Type B pancreatic cell (in vitro differentiated cells): Measurements from ENCODE around the gene ADAMTSL5. TPM values are rescaled to one million over a fixed set of nuclear protein-coding genes. Genes with fewer than 3 reads are reported as not detected.

ENCODE experiments used
- DNase-seq: peaks from one replicate; pipeline ENCODE4 v3.0.0; 2021; ENCODE audit warnings: mixed read lengths; ENCODE audit not compliant: unreplicated experiment; ENCODE audit errors: extremely low spot score
- H3K27ac Mint-ChIP-seq: 2 replicates; pipeline ENCODE4 v1.8.0; 2021; ENCODE audit warnings: mild to moderate bottlenecking, mixed read lengths
- H3K27me3 Mint-ChIP-seq: 2 replicates; pipeline ENCODE4 v1.8.0; 2021; ENCODE audit warnings: mixed read lengths
- H3K36me3 Mint-ChIP-seq: 2 replicates; pipeline ENCODE4 v1.8.0; 2021; ENCODE audit warnings: mixed read lengths
- H3K4me1 Mint-ChIP-seq: one replicate; pipeline ENCODE4 v1.8.0; 2021; ENCODE audit warnings: mixed read lengths; ENCODE audit not compliant: unreplicated experiment
- H3K4me3 Mint-ChIP-seq: 2 replicates; pipeline ENCODE4 v1.8.0; 2021; ENCODE audit warnings: mild to moderate bottlenecking, mixed read lengths
- H3K9me3 Mint-ChIP-seq: 2 replicates; pipeline ENCODE4 v1.8.0; 2021; ENCODE audit warnings: mixed read lengths
- CTCF ChIP-seq: fragments of 200-600 bp; sonication (generic); conservative IDR thresholded peaks from 2 replicates; pipeline ENCODE4 v1.5.0; 2021; ENCODE audit warnings: antibody characterized with exemption, mild to moderate bottlenecking
- total RNA-seq: library from RNA; stranded (reverse); gene quantifications from 2 replicates; pipeline ENCODE4 v1.2.1, GENCODE V29; 2021; ENCODE audit warnings: low replicate concordance

The ADAMTSL5 gene
- total RNA-seq, 1 donor from 2014 or later = 3.4 TPM

GRCh38 chr19:1489463-1490310 is 23.1 kb downstream of the ADAMTSL5 start:
- DNase-seq = peak; percentile 69
- peaks cover 4% of the 10 kb centered on the region for H3K4me1 Mint-ChIP-seq
- TF ChIP-seq CTCF = no peak
- no peaks in the 10 kb centered on the region for H3K36me3 Mint-ChIP-seq
- no peaks in the 10 kb centered on the region for H3K9me3 Mint-ChIP-seq
- peak overlapping the region; percentile 96 for H3K4me3 Mint-ChIP-seq
- peaks cover 17% of the 10 kb centered on the region for H3K27me3 Mint-ChIP-seq
- H3K27ac Mint-ChIP-seq = no peak overlapping the region

GRCh38 chr19:1488282-1488601 is 24.6 kb downstream of the ADAMTSL5 start:
- H3K4me3 Mint-ChIP-seq = no peak overlapping the region
- H3K27ac Mint-ChIP-seq = no peak overlapping the region
- peaks cover 17% of the 10 kb centered on the region for H3K27me3 Mint-ChIP-seq
- peaks cover 4% of the 10 kb centered on the region for H3K4me1 Mint-ChIP-seq
- no peak for TF ChIP-seq CTCF
- no peak for DNase-seq
- H3K9me3 Mint-ChIP-seq = no peaks in the 10 kb centered on the region
- no peaks in the 10 kb centered on the region for H3K36me3 Mint-ChIP-seq

- no peak overlapping the region for H3K4me3 Mint-ChIP-seq
- H3K4me1 Mint-ChIP-seq = peaks cover 4% of the 10 kb centered on the region
- DNase-seq = peak; percentile 69
- TF ChIP-seq CTCF = no peak
- peaks cover 13% of the 10 kb centered on the region for H3K27me3 Mint-ChIP-seq
- no peak overlapping the region for H3K27ac Mint-ChIP-seq
- H3K36me3 Mint-ChIP-seq = no peaks in the 10 kb centered on the region
- H3K9me3 Mint-ChIP-seq = no peaks in the 10 kb centered on the region
Measured at GRCh38 chr19:1487576-1488281, 25.1 kb downstream of the ADAMTSL5 start.

- no peak overlapping the region for H3K27ac Mint-ChIP-seq
- H3K9me3 Mint-ChIP-seq = no peaks in the 10 kb centered on the region
- no peak overlapping the region for H3K4me3 Mint-ChIP-seq
- peaks cover 7% of the 10 kb centered on the region for H3K27me3 Mint-ChIP-seq
- DNase-seq = no peak
- peaks cover 4% of the 10 kb centered on the region for H3K4me1 Mint-ChIP-seq
- no peak for TF ChIP-seq CTCF
- H3K36me3 Mint-ChIP-seq = no peaks in the 10 kb centered on the region
Measured at GRCh38 chr19:1486720-1487575, 25.9 kb downstream of the ADAMTSL5 start.

- Mint-ChIP-seq H3K4me3 (no peak overlapping the region), H3K36me3 (peaks cover 3% of the 10 kb centered on the region), H3K4me1 (peaks cover 4% of the 10 kb centered on the region), H3K9me3 (no peaks in the 10 kb centered on the region), H3K27ac (no peak overlapping the region), H3K27me3 (no peaks in the 10 kb centered on the region)
- no peak for TF ChIP-seq CTCF
- no peak for DNase-seq
Measured at GRCh38 chr19:1483979-1484428, 28.8 kb downstream of the ADAMTSL5 start.
